ENCODE measurements around the gene GALNTL6.

- TF ChIP-seq CTCF (IDR thresholded peaks at IDR 0.05) (no peak), POLR2A (IDR thresholded peaks at IDR 0.05) (no peak), EP300 (IDR thresholded peaks at IDR 0.05) (no peak)
These were observed 196.4 kb downstream of the GALNTL6 start for GRCh38 chr4:172009446-172010230.

All from stomach (tissue), 4 donors.